ENCODE measurements around the gene EXT2.

The EXT2 gene

DNA sequence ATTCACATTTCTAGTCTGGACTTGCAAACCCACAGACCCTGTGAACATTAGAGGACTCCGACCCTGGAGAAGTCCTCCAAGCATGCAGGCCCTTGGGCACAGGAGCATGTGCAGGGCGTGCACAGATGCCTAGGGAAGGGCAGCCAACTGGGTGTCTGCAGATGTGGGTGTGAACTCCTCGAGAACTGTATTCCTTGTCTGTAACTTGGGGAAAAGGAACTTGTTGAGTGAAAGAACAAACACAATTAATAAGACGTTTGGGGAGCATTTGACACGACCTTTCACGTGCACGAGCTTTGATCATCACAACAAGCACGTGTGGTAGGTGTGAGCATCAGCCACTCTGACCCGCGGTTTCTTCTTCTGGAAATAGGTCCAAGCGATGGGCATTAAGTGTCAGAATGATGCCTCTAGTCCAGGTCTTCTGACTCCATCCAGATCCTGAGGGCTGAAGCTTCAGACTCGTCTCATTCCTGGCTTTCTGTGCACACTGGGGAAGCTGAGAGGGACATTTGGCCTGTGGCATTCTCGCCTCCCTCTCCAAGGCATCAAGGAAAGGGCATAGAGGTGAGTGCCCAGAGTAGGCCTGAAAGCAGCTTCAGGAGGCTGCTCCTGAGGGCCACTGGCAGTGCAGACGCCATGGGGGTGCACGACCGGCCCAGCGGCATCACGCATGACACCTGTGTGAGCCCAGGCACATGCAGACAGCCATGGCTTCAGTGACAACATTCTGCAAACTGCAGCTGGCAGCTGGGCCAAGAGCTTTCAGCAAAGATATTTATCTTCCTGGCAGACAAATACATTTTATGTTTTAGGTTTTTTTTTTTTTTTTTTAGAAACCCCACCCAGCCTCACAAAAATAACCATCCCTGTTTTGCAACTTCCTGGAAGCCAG lies 182.0 kb downstream of the EXT2 start:
- no peak for DNase-seq (ENCODE audit: extremely low spot score, insufficient read length, low read depth)
- FAIRE-seq = no peak

- FAIRE-seq = no peak
- DNase-seq (ENCODE audit: extremely low spot score, insufficient read length, low read depth) = no peak
These were observed 184.0 kb downstream of the EXT2 start for GRCh38 chr11:44279483-44279882.

DNA sequence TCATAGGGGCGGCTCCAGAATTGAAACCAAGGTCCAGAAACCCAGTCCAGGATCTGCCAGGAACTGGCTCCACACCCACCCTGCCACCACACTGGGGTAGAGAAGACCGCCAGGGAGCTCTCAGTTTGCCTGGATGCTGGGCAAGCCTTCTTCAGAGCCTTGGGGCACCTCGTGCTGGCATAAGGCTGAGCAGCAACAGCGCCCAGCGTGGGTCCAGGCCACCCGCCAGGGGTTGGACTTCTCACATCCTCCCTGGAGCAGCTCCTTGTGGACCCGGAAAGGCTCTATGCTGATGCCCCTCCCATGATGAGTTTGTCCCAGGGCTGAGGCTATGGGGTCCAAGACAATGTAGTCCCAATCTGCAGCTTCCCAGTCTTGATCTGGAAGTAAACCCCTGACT lies 184.8 kb downstream of the EXT2 start:
- no peak for FAIRE-seq
- DNase-seq (ENCODE audit: extremely low spot score, insufficient read length, low read depth) = no peak

- FAIRE-seq (no peak), DNase-seq (ENCODE audit: extremely low spot score, insufficient read length, low read depth) (no peak)
These were observed 185.7 kb downstream of the EXT2 start for GRCh38 chr11:44281151-44281550.

- no peak for DNase-seq (ENCODE audit: extremely low spot score, insufficient read length, low read depth)
These were observed 187.1 kb downstream of the EXT2 start for GRCh38 chr11:44282620-44283019.

DNA sequence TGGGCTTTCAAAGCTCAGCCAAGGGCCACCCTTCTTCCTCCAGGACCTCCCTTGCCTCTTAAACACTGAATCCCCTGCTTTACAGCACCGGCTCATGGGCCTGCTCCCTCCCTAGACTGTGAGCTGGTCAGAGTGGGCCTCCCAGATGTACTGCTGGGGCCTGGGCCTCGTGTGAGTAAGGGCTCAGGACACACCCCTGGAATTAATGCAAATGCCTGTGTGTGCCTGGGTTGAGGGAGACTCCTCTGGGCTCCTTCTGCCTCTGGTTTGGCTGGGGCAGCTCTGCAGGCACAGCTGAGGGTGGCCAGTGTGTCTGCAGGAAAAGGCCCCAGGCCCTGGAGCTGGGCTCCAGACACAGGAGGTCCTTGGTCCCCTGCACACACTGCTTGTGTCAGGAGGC lies 190.3 kb downstream of the EXT2 start:
- FAIRE-seq (no peak), DNase-seq (ENCODE audit: extremely low spot score, insufficient read length, low read depth) (no peak)

More at GRCh38 chr11:44282620-44283019, 187.1 kb downstream of the EXT2 start:
- no peak for FAIRE-seq

DNA sequence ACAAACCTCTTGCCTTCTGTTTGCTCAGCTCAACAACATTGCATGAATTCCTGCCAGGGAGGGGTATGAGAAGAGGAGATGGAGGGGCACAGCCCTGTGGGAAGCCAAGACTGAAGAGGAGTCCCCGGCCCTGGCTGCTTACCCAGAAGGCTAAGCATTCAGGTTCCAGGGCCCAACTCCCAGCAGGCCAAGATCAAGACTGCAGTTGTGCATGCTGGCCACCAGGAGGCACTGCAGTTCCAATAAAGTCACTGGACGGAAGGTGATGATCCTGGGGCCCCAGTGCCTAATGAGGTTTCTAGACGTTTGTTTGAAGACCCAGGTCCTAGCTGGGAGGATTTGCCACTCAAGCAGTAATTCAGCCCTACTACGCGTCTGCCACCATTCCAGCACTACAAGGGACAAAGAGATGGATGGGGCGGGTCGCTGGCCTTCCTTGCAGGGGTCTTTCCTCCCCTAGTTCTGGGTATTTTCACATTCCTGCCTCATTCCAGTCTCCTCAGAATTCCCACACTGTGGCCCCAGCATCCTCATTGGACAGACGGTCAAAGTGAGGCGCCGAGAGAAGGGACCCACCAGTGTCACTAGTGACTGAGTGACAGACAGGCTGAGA lies 190.9 kb downstream of the EXT2 start:
- DNase-seq (ENCODE audit: extremely low spot score, insufficient read length, low read depth) = peak; percentile 70
- FAIRE-seq = peak; percentile 83

GRCh38 chr11:44286911-44287310 lies 191.4 kb downstream of the EXT2 start:
- FAIRE-seq = no peak

GRCh38 chr11:44288133-44288526 lies 192.7 kb downstream of the EXT2 start:
- FAIRE-seq (no peak), DNase-seq (ENCODE audit: extremely low spot score, insufficient read length, low read depth) (no peak)

More at GRCh38 chr11:44286911-44287310, 191.4 kb downstream of the EXT2 start:
- DNase-seq (ENCODE audit: extremely low spot score, insufficient read length, low read depth) = no peak

- FAIRE-seq (no peak), DNase-seq (ENCODE audit: extremely low spot score, insufficient read length, low read depth) (no peak)
These were observed 194.7 kb downstream of the EXT2 start for GRCh38 chr11:44290208-44290607.

Measured in GM18507 (cell line).